ENCODE data around the gene FSD1. TPM values are rescaled to one million over a fixed set of nuclear protein-coding genes. Genes with fewer than 3 reads are reported as not detected.
"Not testable (repeated sequence)": the region's sequence is repeated elsewhere in the genome, so short reads cannot be mapped to it uniquely, and the experiment has no call there.

The FSD1 gene
- total RNA-seq, 1 experiment from 2014 or later = 10.0 TPM

DNA sequence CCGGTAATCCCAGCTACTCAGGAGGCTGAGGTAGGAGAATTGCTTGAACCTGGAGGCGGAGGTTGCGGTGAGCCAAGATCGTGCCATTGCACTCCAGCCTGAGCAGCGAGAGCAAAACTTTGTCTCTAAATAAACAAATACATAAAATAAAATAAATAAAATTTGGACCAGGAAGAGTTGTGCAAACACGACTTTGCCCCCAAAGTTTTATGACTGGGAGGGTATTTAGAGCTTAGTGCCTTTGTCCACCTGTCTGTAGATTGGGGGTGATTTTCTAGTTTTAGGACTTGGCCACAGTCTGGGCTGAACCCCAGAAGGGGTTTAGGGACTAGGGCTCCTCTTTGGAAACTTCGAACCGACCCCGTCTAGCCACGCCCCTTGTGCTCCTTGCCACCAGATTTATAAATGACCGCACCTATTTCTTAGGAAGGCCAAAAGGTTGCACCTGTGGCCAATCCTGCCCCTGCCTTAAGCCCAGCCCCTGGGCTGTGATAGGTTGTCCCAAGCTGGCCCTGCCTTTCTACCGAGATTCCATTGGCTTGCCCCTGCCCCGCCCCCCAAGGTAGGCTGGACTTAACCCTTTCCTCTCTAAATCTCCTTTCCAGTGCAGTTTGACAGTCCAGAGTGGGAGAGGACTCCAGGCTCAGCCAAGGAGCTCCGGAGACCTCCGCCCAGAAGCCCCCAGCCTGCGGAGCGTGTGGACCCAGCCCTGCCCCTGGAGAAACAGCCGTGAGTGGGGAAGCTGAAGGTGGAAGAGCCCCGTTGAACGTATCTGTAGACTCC lies 20.0 kb upstream of the FSD1 start:
- no peak for DNase-seq (ENCODE audit: low read depth)

GRCh38 chr19:4284974-4285373 lies 19.4 kb upstream of the FSD1 start:
- no peak for DNase-seq (ENCODE audit: low read depth)

DNA sequence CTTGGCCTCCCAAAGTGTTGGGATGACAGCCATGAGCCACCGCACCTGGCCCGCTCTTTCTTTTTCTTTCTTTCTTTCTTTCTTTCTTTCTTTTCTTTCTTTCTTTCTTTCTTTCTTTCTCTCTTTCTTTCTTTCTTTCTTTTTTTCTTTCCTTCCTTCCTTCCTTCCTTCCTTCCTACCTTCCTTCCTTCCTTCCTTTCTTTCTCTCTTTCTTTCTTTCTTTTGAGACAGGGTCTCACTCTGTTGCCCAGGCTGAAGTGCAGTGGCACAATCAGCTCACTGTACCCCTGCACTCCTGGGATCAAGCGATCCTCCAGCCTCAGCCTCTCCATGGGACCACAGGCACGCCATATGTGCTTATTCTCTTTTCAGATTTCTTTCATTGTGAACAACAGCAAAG lies 18.3 kb upstream of the FSD1 start:
- not testable (repeated sequence) for DNase-seq (ENCODE audit: low read depth)

GRCh38 chr19:4288091-4288777 lies 16.2 kb upstream of the FSD1 start:
- no peak for DNase-seq (ENCODE audit: low read depth)

- DNase-seq (ENCODE audit: low read depth) = no peak
Measured at GRCh38 chr19:4291184-4291732, 13.1 kb upstream of the FSD1 start.

DNA sequence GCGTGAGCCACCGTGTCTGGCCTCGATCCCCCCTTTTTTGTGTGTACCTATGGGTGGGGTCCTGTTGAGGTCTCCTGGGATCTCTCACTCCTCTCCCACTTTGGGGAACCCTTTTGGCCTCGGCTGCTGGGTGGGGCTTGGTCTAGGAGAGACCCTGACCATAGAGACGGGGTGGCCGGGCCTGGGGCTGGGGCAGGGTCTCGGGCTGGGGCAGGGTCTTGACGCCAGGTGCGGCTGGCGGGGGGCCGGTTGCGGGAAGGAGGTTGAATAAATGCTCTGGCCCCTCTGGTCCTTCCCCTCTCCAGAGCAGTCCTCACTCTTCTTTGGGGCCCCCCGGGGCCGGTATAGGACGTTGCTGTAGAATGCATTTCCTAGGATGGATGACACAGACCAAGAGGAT lies 11.9 kb upstream of the FSD1 start:
- DNase-seq (ENCODE audit: low read depth) = no peak

DNA sequence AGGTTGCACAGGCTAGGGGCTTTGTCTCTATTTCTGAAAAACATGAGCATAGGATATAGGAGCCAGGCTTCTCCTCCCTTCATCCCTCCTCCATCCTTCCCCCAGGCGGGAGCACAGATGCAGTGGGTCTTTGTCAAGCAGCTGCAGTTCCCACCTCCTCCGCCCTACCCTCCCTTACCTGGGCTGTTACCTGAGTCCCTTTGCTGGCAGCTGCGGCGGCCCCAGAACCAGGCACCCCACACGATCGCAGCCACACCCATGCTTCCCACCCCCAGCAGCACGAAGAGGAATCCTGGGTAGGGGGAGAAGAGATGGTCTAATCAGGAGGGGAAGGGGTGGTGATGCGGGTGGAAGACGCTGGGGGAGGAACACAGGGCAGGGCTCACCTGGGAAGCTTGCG lies 10.0 kb upstream of the FSD1 start:
- no peak for DNase-seq (ENCODE audit: low read depth)

GRCh38 chr19:4295972-4296771 lies 8.2 kb upstream of the FSD1 start:
- no peak for DNase-seq (ENCODE audit: low read depth)

GRCh38 chr19:4297901-4298809 lies 6.2 kb upstream of the FSD1 start:
- DNase-seq (ENCODE audit: low read depth) = peak; percentile 26

- no peak for DNase-seq (ENCODE audit: low read depth)
Measured at GRCh38 chr19:4298810-4299550, 5.4 kb upstream of the FSD1 start.

GRCh38 chr19:4300589-4300988 lies 3.8 kb upstream of the FSD1 start:
- DNase-seq (ENCODE audit: low read depth) = no peak

DNA sequence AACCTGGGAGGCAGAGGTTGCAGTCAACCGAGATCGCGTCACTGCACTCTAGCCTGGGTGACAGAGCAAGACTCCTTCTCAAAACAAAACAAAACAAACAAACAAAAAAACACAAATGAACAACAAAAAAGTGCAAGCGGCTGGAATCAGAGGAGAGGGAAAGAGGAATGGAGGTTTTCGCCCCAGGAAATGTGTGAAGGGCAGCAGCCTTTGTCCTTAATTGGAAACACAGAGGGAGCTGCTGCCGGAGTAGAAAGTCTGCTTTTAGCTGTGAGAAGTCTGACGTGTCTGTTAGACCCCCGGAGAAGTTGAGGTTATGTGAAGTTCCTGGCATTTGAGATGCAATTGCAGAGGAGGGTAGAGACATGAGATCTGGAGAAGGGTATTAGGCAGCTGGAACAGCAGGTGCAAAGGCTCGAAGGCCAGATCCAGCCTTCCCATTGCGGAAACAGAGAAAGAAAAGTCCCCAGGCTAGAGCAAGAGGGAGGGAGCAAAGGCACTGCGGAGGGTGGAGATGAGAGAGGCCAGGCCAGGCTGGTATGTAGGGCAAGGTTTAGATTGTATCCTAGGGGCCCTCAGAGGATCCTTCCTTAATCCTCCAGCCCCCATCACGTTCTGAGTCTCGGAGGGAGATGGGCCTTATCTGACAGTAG lies 2.7 kb upstream of the FSD1 start:
- DNase-seq (ENCODE audit: low read depth) = no peak

DNA sequence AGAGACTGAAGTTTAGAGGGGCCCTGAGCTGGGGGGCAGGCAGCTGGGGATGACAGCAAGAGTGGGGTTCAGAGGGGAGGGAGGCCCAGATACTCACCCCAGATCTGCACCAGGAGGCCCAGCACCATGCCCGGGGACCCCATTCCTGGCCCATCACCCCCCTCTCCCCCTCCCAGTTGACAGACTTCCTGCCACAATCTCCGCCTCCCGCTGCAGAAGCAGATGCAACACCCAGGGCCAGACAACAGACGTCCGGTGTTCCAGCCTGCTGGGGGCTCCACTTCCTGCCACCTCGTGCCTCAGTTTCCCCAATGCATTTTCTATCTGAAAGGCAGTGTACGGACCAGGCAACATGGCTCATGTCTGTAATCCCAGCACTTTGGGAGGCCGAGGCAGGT lies 2.2 kb upstream of the FSD1 start, which contains the start of gene TMIGD2:
Gene TMIGD2 (minus strand): TSS at position 147 of the 398 bp plus-strand sequence. CDS start 4 bp downstream, at position 143.
- DNase-seq (ENCODE audit: low read depth) = no peak

DNA sequence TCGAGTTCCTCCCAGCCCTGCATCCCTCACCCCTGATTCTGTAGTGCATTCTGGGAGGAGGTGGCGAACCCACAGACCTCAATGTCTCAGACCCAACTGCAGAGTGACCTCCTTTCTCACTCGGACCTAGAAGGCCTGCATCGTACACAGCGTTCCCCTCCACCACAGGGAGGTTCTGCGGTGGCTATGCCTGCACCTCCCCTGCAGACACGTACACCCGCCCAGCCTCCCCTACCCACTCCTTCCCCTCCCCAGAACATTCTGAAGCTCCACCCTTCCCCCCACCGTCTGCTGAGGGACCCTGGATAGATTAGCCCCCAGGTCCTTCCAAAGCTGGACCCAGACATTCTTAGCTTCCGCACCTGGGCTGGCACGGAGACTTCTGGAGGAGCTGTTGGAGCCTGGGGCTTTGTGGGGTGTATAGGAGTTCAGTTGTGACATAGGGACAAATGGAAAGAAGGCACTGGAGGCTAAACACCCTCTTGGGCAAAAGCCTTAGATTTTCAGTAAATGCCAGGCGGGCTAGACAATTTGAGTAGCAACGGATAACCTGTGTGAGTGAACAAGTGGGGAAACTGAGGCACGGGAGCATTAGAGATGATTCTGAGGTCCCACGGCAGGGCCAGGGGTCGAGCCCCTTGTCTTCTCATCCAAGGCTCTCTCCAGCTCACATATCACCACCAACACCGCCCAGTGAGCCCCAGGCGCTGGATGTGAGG lies 420 bp upstream of the FSD1 start:
- DNase-seq (ENCODE audit: low read depth) = no peak

GRCh38 chr19:4305257-4305612 lies 837 bp downstream of the FSD1 start:
- no peak for DNase-seq (ENCODE audit: low read depth)

DNA sequence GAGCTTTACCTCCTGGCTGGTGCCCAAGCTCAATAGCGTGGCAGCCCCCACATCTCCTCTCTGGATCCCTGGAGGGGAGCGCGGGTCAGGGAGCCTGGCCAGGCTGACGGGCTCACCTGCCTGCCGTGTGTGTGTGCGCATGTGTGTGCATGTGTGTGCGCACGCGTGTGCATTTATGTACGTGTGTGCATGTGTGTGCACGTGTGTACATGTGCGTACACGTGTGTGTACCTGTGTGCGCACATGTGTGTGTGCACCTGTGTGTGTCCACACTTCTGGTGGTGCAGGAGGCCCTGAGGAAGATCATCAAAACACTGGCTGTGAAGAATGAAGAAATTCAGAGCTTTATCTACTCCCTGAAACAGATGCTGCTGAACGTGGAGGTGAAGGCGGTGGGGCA lies 1.3 kb downstream of the FSD1 start:
- no peak for DNase-seq (ENCODE audit: low read depth)

DNA sequence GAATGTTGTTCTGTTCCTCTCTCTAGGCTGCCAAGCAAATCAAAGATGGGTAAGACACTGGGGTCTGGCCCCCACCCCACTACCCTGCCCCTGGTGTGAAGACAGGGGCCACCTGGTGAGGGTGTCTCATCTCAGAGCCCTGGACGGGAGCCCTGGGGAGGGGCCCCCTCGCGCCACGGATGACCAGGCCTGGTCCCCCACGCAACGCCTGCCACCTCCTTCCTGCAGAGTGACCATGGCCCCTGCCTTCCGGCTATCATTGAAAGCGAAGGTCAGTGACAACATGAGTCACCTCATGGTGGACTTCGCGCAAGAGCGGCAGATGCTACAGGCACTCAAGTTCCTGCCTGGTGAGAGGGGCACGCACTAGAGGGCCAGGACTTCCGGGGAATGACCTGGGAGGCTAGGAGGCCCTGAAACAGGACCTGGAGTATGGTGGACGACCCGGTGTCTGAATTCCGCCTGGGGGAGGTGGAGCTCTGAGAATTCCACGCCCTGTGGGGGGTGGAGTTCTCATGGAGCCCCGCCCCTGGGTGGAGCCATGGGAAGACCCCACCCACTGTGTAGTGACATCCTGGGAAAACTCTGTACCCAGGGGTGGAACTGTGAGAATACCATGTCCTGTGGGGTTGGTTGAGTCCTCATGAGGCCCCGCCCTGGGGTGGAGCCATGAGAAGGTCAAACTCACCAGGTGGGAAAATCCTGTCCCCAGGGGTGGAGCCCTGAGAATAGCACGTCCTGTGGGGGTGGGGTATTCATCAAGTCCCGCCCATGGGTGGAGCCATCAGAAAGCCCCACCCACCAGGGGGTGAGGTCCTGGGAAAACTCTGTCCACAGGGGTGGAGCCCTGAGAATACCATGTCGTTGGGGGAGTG lies 6.1 kb downstream of the FSD1 start:
- DNase-seq (ENCODE audit: low read depth) = no peak
